Superior temporal gyrus (tissue), 1 donor: ENCODE data around the gene VPS8.
A peak's percentile ranks its signal among the peaks of the same experiment; 100 is the strongest.

Experiments
- DNase-seq: peaks from one replicate; pipeline ENCODE4 v3.0.0-alpha.2; 2016; ENCODE audit errors: extremely low spot score

Gene VPS8

GRCh38 chr3:185056908-185057307 lies 244.9 kb downstream of the VPS8 start:
- DNase-seq, result no peak

GRCh38 chr3:185057829-185058228 lies 245.9 kb downstream of the VPS8 start:
- DNase-seq, result no peak

- DNase-seq, result no peak
Measured at GRCh38 chr3:185058796-185059195, 246.8 kb downstream of the VPS8 start.

GRCh38 chr3:185059766-185060165 lies 247.8 kb downstream of the VPS8 start:
- no peak for DNase-seq

- DNase-seq, result no peak
Measured at GRCh38 chr3:185060655-185061054, 248.7 kb downstream of the VPS8 start.

- DNase-seq, result no peak
Measured at GRCh38 chr3:185062191-185062590, 250.2 kb downstream of the VPS8 start.

GRCh38 chr3:185063431-185063830 lies 251.5 kb downstream of the VPS8 start:
- no peak for DNase-seq

GRCh38 chr3:185065059-185065458 lies 253.1 kb downstream of the VPS8 start:
- DNase-seq, result no peak

- DNase-seq, result no peak
Measured at GRCh38 chr3:185066251-185066650, 254.3 kb downstream of the VPS8 start.

- DNase-seq, result no peak
Measured at GRCh38 chr3:185067173-185067572, 255.2 kb downstream of the VPS8 start.

- DNase-seq, result no peak
Measured at GRCh38 chr3:185069037-185070030, 257.4 kb downstream of the VPS8 start.

GRCh38 chr3:185070491-185071286 lies 258.7 kb downstream of the VPS8 start:
- no peak for DNase-seq

GRCh38 chr3:185071287-185071800 lies 259.4 kb downstream of the VPS8 start:
- DNase-seq, result no peak

GRCh38 chr3:185075547-185075946 lies 263.6 kb downstream of the VPS8 start:
- DNase-seq, result no peak

GRCh38 chr3:185076219-185076618 lies 264.3 kb downstream of the VPS8 start:
- no peak for DNase-seq

GRCh38 chr3:185079625-185080024 lies 267.7 kb downstream of the VPS8 start:
- no peak for DNase-seq

GRCh38 chr3:185081521-185081920 lies 269.6 kb downstream of the VPS8 start:
- DNase-seq, result no peak

GRCh38 chr3:185082149-185082548 lies 270.2 kb downstream of the VPS8 start:
- no peak for DNase-seq

GRCh38 chr3:185082829-185083228 lies 270.9 kb downstream of the VPS8 start:
- no peak for DNase-seq

GRCh38 chr3:185084402-185084801 lies 272.4 kb downstream of the VPS8 start:
- no peak for DNase-seq

GRCh38 chr3:185084901-185085300 lies 272.9 kb downstream of the VPS8 start:
- DNase-seq, result peak; percentile 46

- DNase-seq, result no peak
Measured at GRCh38 chr3:185087419-185087818, 275.5 kb downstream of the VPS8 start.
